H1 (cell line): ENCODE measurements around the gene SLCO2A1. TPM values are rescaled to one million over a fixed set of nuclear protein-coding genes. Genes with fewer than 3 reads are reported as not detected.

Experiments used
- CBX5 ChIP-seq: fragments of 300-800, 300-1000 bp; sonication (generic); IDR thresholded peaks from 2 replicates; pipeline ENCODE4 v1.7.1; 2016; ENCODE audit warnings: antibody characterized with exemption, low read length, low read depth
- CHD2 ChIP-seq: IDR thresholded peaks from 2 replicates; pipeline ENCODE4 v1.6.1; 2012; ENCODE audit warnings: low read length, improper control_type of control experiment
- E2F6 ChIP-seq: IDR thresholded peaks from 2 replicates; pipeline ENCODE4 v1.6.1; 2012; ENCODE audit warnings: inconsistent platforms
- EZH2 ChIP-seq: fragments of 200-600 bp; sonication (generic); IDR thresholded peaks from 2 replicates; pipeline ENCODE4 v1.7.1; 2012; ENCODE audit warnings: low read depth, mild to moderate bottlenecking, moderate library complexity, low read length, inconsistent platforms; ENCODE audit not compliant: severe bottlenecking
- GTF2F1 ChIP-seq: IDR thresholded peaks from 2 replicates; pipeline ENCODE4 v1.6.1; 2012; ENCODE audit warnings: low read depth, low read length, improper control_type of control experiment, borderline replicate concordance
- KDM4A ChIP-seq: IDR thresholded peaks from one replicate; pipeline ENCODE4 v1.7.1; 2012; ENCODE audit warnings: low read depth, mild to moderate bottlenecking, moderate library complexity, low read length, inconsistent platforms; ENCODE audit not compliant: severe bottlenecking
- MAX ChIP-seq: IDR thresholded peaks from 2 replicates; pipeline ENCODE4 v1.6.1; 2012; ENCODE audit warnings: inconsistent platforms
- RFX5 ChIP-seq: IDR thresholded peaks from 2 replicates; pipeline ENCODE4 v1.6.1; 2011; ENCODE audit warnings: low read depth, low read length, improper control_type of control experiment, borderline replicate concordance
- polyA plus RNA-seq, 7 experiments: library from polyadenylated mRNA; depleted of rRNA in 3 of 7; stranded (reverse) in 5 of 7; unstranded in 2 of 7; fragments of >200 nt in 5 of 7; fragments of 200-250 nt in 2 of 7; gene quantifications; 1 replicate in 5 of 7; 2 replicates in 1 of 7; 4 replicates in 1 of 7; pipeline versions ENCODE4 v1.2.1 to v1.2.3, GENCODE V29; 2011 to 2013; ENCODE audit warnings: missing spikeins in 2 of 7, mixed read lengths in 2 of 7
- total RNA-seq: library from RNA; stranded (reverse); fragmentation: NEBNext Ultra II Directional; extraction: Animal tissue kit (Norgen Biotek cat#: 25700); gene quantifications from 2 replicates; pipeline ENCODE4 v1.2.1, GENCODE V29; 2021

The SLCO2A1 gene
- total and polyA plus RNA-seq, 2 of the 8 experiments (the other 6 are each of a cell fraction or from before 2014, with no cell fraction given), result 1.1 to 2.3 TPM

- TF ChIP-seq RFX5, result no peak
- no peak for TF ChIP-seq KDM4A
- no peak for TF ChIP-seq MAX
- no peak for TF ChIP-seq GTF2F1
- TF ChIP-seq CBX5, result no peak
- TF ChIP-seq CHD2, result no peak
- no peak for TF ChIP-seq EZH2
- TF ChIP-seq E2F6, result no peak
- TF ChIP-seq, all 59 proteins: peak for 0
Observed at GRCh38 chr3:134066651-134067530, 37.2 kb upstream of the SLCO2A1 start (continued).
